BLaER1 (cell line): ENCODE results near the gene TAF1D.

Experiments used
- H3K27ac ChIP-seq: shearing (Covaris generic); formaldehyde crosslinking; 2 replicates; pipeline ENCODE4 v1.8.1; 2022
- H3K27me3 ChIP-seq: shearing (Covaris generic); formaldehyde crosslinking; 2 replicates; pipeline ENCODE4 v1.8.1; 2022
- H3K36me3 ChIP-seq: shearing (Covaris generic); formaldehyde crosslinking; 2 replicates; pipeline ENCODE4 v1.8.1; 2022
- H3K4me1 ChIP-seq: shearing (Covaris generic); formaldehyde crosslinking; 2 replicates; pipeline ENCODE4 v1.8.1; 2022
- H3K4me2 ChIP-seq: shearing (Covaris generic); formaldehyde crosslinking; 2 replicates; pipeline ENCODE4 v1.8.1; 2022
- H3K4me3 ChIP-seq: shearing (Covaris generic); formaldehyde crosslinking; 2 replicates; pipeline ENCODE4 v1.8.1; 2022
- H3K9ac ChIP-seq: shearing (Covaris generic); formaldehyde crosslinking; 2 replicates; pipeline ENCODE4 v1.8.1; 2022
- H3K9me3 ChIP-seq: shearing (Covaris generic); formaldehyde crosslinking; 2 replicates; pipeline ENCODE4 v1.8.1; 2022
- H4K20me1 ChIP-seq: shearing (Covaris generic); formaldehyde crosslinking; 2 replicates; pipeline ENCODE4 v1.8.1; 2022
- Cebpa-rat ChIP-seq: shearing (Covaris generic); IDR thresholded peaks from 2 replicates; pipeline ENCODE4 v1.8.1; 2022

The TAF1D gene

GRCh38 chr11:93704237-93704636 lies 37.1 kb downstream of the TAF1D start:
- Histone ChIP-seq H3K9ac (no peak overlapping the region), H3K36me3 (peaks cover 87% of the 10 kb centered on the region), H3K27ac (no peak overlapping the region), H3K4me2 (no peak overlapping the region), H4K20me1 (no peaks in the 10 kb centered on the region), H3K4me3 (no peak overlapping the region), H3K9me3 (peaks cover 13% of the 10 kb centered on the region), H3K4me1 (no peaks in the 10 kb centered on the region), H3K27me3 (no peaks in the 10 kb centered on the region)
- TF ChIP-seq Cebpa-rat, result no peak

GRCh38 chr11:93700830-93701229 lies 40.5 kb downstream of the TAF1D start:
- Histone ChIP-seq H3K4me3 (no peak overlapping the region), H3K9me3 (no peaks in the 10 kb centered on the region), H3K9ac (no peak overlapping the region), H3K4me2 (no peak overlapping the region), H4K20me1 (no peaks in the 10 kb centered on the region), H3K27me3 (no peaks in the 10 kb centered on the region), H3K36me3 (peaks cover 92% of the 10 kb centered on the region), H3K27ac (no peak overlapping the region), H3K4me1 (no peaks in the 10 kb centered on the region)
- no peak for TF ChIP-seq Cebpa-rat

- Histone ChIP-seq H3K4me1 (no peaks in the 10 kb centered on the region), H4K20me1 (no peaks in the 10 kb centered on the region), H3K27me3 (no peaks in the 10 kb centered on the region), H3K36me3 (peaks cover 96% of the 10 kb centered on the region), H3K4me3 (no peak overlapping the region), H3K9me3 (no peaks in the 10 kb centered on the region), H3K27ac (no peak overlapping the region), H3K9ac (no peak overlapping the region), H3K4me2 (no peak overlapping the region)
- no peak for TF ChIP-seq Cebpa-rat
Observed at GRCh38 chr11:93697611-93698010, 43.7 kb downstream of the TAF1D start.

- Histone ChIP-seq H3K27me3 (no peaks in the 10 kb centered on the region), H3K4me1 (no peaks in the 10 kb centered on the region), H3K9me3 (no peaks in the 10 kb centered on the region), H3K4me3 (no peak overlapping the region), H3K27ac (no peak overlapping the region), H3K4me2 (no peak overlapping the region), H3K9ac (no peak overlapping the region), H4K20me1 (no peaks in the 10 kb centered on the region), H3K36me3 (peaks cover 97% of the 10 kb centered on the region)
- TF ChIP-seq Cebpa-rat, result no peak
Observed at GRCh38 chr11:93694557-93694956, 46.7 kb downstream of the TAF1D start.

GRCh38 chr11:93694109-93694508 lies 47.2 kb downstream of the TAF1D start:
- TF ChIP-seq Cebpa-rat, result no peak
- no peaks in the 10 kb centered on the region for H3K9me3 ChIP-seq
- no peak overlapping the region for H3K4me2 ChIP-seq
- no peak overlapping the region for H3K9ac ChIP-seq
- no peaks in the 10 kb centered on the region for H3K4me1 ChIP-seq
- peaks cover 97% of the 10 kb centered on the region for H3K36me3 ChIP-seq
- no peak overlapping the region for H3K27ac ChIP-seq
- no peaks in the 10 kb centered on the region for H4K20me1 ChIP-seq
- H3K4me3 ChIP-seq, result no peak overlapping the region
- no peaks in the 10 kb centered on the region for H3K27me3 ChIP-seq

GRCh38 chr11:93689240-93689639 lies 52.1 kb downstream of the TAF1D start:
- no peak overlapping the region for H3K9ac ChIP-seq
- peaks cover 94% of the 10 kb centered on the region for H3K36me3 ChIP-seq
- H3K9me3 ChIP-seq, result no peaks in the 10 kb centered on the region
- H3K4me2 ChIP-seq, result no peak overlapping the region
- no peak overlapping the region for H3K4me3 ChIP-seq
- H3K4me1 ChIP-seq, result no peaks in the 10 kb centered on the region
- H4K20me1 ChIP-seq, result no peaks in the 10 kb centered on the region
- no peak for TF ChIP-seq Cebpa-rat
- H3K27me3 ChIP-seq, result no peaks in the 10 kb centered on the region
- H3K27ac ChIP-seq, result no peak overlapping the region

- no peak overlapping the region for H3K27ac ChIP-seq
- no peaks in the 10 kb centered on the region for H3K4me1 ChIP-seq
- H3K4me2 ChIP-seq, result no peak overlapping the region
- no peak overlapping the region for H3K9ac ChIP-seq
- H3K9me3 ChIP-seq, result no peaks in the 10 kb centered on the region
- H3K36me3 ChIP-seq, result peaks cover 96% of the 10 kb centered on the region
- no peak for TF ChIP-seq Cebpa-rat
- no peaks in the 10 kb centered on the region for H3K27me3 ChIP-seq
- no peak overlapping the region for H3K4me3 ChIP-seq
- no peaks in the 10 kb centered on the region for H4K20me1 ChIP-seq
Observed at GRCh38 chr11:93686812-93687211, 54.5 kb downstream of the TAF1D start.

GRCh38 chr11:93686226-93686625 lies 55.1 kb downstream of the TAF1D start:
- H3K27ac ChIP-seq, result no peak overlapping the region
- H3K36me3 ChIP-seq, result peaks cover 96% of the 10 kb centered on the region
- H3K9me3 ChIP-seq, result no peaks in the 10 kb centered on the region
- no peak overlapping the region for H3K4me2 ChIP-seq
- no peaks in the 10 kb centered on the region for H3K27me3 ChIP-seq
- H3K4me3 ChIP-seq, result no peak overlapping the region
- H3K4me1 ChIP-seq, result no peaks in the 10 kb centered on the region
- H3K9ac ChIP-seq, result no peak overlapping the region
- H4K20me1 ChIP-seq, result no peaks in the 10 kb centered on the region
- no peak for TF ChIP-seq Cebpa-rat
